ENCODE data around the gene SYN1.
"Not testable (repeated sequence)": the region's sequence is repeated elsewhere in the genome, so short reads cannot be mapped to it uniquely, and the experiment has no call there.

SYN1 gene

GRCh38 chrX:47619486-47620302, at the start of gene SYN1:
SYN1 (minus strand) TSS chrX:47619857; CDS start chrX:47619728, 129 bp downstream.
- peak; percentile 85 for DNase-seq

- not testable (repeated sequence) for DNase-seq
Measured at GRCh38 chrX:47665797-47666196, 46.1 kb upstream of the SYN1 start.

DNA sequence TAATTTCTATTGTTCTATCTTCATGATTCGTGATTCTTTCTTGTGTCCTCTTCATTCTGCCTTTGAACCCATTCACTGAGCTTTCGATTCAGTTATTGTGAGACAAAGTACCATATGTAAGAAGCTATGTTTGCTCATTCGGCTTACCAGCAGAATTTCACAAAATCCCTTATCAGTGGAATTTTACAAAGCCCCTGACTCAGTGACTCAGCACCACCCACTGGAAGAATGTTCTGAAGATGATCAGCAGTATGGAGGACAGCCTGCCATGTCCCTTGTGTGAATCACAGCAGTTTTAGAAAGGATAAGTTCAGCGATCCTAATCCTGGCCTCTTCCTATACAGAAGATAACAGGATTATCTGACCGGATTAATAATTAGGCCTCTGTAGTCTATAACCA, 45.1 kb upstream of the SYN1 start:
- DNase-seq: peak; percentile 23

DNA sequence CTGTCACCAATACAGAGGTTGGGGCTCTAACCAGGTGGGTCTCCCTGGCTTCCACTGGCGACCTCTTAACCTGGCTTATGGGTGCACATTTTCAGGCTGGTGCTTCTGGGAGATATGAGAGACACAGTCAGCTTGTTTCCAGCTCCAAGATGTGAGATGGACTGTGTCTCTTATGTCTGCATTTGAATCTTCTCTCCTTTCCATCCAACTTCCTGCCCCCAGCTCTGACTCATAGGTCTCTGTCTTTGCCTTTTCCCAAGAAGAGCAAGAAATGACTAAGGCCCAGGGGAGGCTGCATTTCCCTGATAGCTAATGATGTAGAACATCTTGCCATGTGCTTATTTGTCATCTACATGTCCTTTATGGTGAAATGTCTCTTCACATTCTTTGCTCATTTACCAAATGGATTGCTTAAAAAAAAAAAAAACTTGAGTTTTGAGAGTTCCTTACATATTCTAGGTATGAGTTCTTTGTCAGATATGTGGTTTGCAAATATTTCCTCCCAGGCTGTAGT, 42.5 kb upstream of the SYN1 start:
- DNase-seq: peak; percentile 91

DNA sequence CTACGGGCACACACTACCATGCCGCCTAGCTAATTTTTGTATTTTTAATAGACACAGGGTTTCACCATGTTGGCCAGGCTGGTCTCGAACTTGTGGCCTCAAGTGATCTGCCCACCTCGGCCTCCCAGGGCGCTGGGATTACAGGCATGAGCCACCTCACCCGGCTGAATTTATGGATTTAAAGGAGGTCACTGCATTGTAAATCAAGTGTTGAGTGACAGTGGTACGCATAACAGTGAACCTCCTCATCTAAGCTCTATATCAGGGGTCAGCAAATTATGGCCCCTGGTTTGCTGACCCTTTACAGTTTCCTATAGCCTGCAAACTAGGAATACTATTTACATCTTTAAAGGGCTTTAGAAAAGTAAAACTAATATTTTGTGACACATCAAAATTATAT, 41.9 kb upstream of the SYN1 start:
- DNase-seq: no peak

DNA sequence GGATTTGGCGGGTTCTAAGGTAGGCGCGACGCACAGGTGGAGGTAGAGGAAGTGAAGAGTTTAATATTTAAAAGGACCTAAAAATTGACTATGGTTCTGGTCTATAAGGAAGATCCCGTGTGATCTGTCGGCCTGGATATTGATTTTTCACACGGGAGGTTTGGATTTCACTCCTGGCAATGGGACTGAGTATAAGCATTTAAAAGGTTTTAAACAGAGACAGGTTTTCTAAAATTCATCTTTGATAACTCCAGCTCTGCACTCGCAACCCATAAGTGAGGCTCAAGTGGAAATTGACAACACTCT, 39.7 kb upstream of the SYN1 start:
- no peak for DNase-seq

DNA sequence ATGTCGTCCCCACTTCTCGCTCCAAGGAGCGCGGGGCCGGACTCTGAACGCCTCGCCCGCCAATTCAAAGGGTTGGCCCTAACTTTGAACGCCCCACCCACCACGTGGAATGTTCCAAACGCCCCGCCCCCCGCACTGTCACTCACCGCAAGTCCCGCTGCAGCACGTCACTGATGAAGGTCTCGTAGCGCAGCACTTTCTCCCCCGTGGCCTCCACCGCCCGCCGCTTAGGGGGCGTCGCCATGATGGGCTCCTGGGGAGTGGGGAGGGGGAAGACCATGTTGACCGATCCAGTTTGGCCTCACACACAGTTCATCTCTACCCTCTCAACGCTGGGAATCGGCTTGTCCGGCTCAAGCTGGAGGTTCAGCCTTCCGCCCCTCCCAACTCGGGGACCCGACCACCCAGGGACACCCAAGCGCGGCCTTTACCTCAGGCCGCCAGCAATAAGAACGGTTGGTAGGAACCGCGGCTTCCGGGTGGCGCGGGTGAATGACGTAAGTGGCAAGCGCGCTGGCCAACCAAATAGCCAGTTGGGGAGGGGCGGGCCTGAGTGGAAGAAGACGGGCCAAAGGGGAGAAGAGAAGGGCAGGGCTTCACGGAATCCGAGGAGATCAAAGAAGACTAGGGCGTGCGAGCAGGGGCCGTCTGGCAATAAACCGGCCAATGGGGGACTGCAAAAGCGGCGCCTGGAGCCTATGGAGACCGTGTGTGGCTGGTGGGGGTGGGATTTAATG, 39.2 kb upstream of the SYN1 start, which contains the start of gene UXT:
Gene UXT (minus strand): TSS at position 497 of the 737 bp plus-strand sequence. CDS start 253 bp downstream, at position 244.
- DNase-seq: peak; percentile 96

- no peak for DNase-seq
Measured at GRCh38 chrX:47658301-47658683, 38.6 kb upstream of the SYN1 start.

- no peak for DNase-seq
Measured at GRCh38 chrX:47651043-47651905, 31.6 kb upstream of the SYN1 start.

DNA sequence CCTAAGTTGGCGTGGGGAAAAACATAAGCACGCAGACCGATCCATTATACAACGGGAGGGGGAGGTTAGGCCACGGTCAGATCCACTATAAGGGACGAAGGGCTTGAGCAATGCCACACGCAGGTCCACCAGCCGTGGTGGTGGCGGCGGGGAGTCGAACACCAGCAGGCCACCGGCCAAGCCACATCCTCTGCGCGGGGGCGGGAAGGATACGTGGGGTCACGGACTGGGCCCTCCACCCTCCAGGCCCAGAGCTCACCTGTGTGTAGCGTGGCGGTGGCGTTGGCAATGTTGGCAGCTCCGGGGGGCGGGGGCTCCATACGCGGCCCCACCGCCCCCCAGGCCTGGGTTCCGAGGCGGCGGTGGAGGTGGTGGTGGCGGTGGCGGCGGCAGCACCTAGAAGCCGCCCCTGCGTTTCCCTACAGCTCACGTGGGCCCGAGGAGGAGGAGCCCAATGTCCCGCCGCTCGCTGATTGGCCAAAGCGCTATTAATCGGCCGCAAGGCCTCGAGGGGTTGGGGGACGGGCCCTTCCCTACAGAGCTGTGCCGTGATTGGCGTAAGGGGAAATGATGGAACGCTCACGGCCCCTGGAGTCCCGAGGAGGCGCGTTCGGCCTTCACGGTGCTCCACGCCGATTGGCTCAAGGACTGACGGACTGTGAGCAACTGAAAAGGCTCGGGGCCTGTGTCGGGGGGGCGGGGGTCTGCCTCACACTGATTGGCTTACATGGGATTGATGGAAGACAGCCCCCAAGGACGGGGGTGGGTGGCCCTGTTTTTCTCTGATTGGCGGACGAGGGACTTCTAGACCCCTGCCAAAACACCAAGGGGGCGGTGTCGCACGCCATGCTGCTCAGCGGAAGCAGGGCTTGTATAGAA, 30.7 kb upstream of the SYN1 start, which contains the start of gene ELK1:
Gene ELK1 (minus strand): TSS at position 400 of the 879 bp plus-strand sequence. CDS start 9,122 bp downstream, outside the sequence.
- peak; percentile 96 for DNase-seq

DNA sequence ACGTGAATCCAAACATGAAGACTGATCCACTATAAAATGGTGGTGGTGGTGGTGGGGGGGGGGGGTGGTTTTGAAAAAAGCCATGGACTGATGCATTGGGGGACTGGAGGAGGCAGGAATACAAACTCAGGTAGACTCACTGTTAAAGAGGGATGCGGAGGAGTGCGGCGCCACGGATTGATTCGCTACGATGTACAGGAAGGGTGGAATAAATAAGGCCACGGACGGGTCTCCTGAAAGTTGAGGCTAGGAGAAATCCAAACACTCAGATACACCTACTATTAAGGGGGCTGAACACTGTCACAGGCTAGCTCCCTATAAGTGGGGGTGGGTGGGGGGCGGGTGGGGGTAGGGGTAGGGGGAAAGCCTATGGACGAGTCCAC, 30.1 kb upstream of the SYN1 start:
- DNase-seq: no peak

GRCh38 chrX:47649271-47649670, 29.6 kb upstream of the SYN1 start:
- DNase-seq: no peak

- no peak for DNase-seq
Measured at GRCh38 chrX:47648376-47648775, 28.7 kb upstream of the SYN1 start.

- DNase-seq: no peak
Measured at GRCh38 chrX:47646636-47647035, 27.0 kb upstream of the SYN1 start.

- DNase-seq: no peak
Measured at GRCh38 chrX:47645530-47645929, 25.9 kb upstream of the SYN1 start.

DNA sequence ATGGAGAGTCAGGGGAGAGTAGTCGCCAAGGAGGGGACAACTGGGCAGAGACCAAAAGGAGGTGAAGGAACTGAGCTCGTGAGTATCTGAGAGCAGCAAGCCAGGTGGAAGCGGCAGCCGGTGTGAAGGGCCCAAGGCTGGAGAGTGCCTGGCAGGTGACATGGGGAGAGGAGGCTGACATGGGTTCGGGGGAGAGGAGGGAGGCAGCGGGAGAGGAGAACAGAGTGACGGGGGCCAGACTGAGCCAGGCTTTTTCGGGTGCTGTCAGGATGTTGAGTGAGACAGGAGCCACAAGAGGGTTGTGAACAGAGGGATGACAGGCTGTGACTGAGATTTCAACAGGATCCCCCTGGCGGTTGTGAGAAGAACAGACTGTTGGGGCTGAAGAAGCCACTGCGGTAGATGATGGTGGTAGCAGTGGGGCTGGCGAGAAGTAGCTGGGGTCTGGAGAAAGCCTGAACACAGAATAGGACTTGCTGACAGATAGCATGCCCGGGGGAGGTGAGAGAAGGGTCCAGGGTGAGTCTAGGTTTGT, 25.0 kb upstream of the SYN1 start:
- no peak for DNase-seq

GRCh38 chrX:47643926-47644325, 24.3 kb upstream of the SYN1 start:
- DNase-seq: no peak

DNA sequence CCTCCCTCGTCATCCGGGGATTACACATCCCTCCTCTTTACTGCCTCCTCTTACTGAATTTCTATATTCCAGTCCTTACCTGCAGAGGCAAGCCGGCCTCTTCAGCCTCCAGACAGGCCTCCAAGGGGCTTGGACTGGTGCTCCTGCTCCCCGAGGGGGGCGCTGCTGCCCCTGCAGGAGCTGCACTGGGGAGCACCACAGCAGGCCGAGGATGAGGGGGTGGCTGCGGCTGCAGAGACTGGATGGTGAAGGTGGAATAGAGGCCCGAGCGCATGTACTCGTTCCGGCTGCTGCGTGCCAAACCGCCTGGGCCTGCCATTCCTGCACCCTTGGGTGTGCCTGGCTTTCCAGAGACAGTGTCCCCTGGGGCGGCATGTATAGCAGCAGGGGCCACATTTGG, 19.2 kb upstream of the SYN1 start:
- no peak for DNase-seq

DNA sequence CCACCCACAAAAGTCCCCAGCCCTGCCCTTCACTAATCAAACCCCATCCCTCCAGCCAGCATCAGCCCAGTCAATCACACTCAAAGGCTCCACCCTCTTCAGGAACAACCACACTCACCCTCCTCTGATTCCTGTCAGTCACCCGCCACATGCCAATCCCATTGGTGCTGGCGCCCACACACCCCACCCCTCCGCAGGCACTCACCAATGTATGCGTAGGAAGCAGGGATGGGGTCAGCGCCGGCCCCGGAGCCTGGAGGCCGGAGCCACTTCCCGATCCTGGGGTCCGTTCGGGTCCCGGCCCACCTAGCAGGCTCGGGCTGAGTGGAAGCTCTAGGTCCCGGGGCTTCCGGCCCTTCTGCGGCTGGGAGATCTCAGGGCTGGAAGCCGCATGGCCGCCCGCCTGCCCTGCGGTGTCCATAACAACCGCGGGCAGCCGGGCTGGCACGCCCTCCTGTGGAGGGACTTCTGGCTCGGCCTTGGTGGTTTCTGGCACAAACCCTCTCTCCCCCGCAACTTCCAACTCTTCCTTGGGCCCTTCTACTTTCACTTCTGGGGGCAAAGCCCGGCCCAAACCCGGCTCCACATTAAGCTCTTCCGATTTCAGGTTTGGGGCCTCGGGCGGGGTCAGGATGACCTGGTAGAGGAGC, 18.0 kb upstream of the SYN1 start:
- peak; percentile 76 for DNase-seq

- no peak for DNase-seq
Measured at GRCh38 chrX:47634871-47635575, 15.4 kb upstream of the SYN1 start.

Measured in suppressor macrophage treated with lipopolysaccharide for 4 hours (primary cell).